C4-2B (cell line): ENCODE measurements around the gene PACRG.

ENCODE experiments used
- ZFX ChIP-seq: fragments of 450-650 bp; IDR thresholded peaks from 2 replicates; pipeline ENCODE4 v1.6.1; 2017
- TF ChIP-seq, protein P1 (sequence below): fragments of 450-650 bp; conservative IDR thresholded peaks from 2 replicates; pipeline ENCODE4 v1.5.1; 2017; ENCODE audit warnings: mild to moderate bottlenecking

GRCh38 chr6:163218361-163218894 is 490.7 kb downstream of the PACRG start:
- TF ChIP-seq, protein P1, sequence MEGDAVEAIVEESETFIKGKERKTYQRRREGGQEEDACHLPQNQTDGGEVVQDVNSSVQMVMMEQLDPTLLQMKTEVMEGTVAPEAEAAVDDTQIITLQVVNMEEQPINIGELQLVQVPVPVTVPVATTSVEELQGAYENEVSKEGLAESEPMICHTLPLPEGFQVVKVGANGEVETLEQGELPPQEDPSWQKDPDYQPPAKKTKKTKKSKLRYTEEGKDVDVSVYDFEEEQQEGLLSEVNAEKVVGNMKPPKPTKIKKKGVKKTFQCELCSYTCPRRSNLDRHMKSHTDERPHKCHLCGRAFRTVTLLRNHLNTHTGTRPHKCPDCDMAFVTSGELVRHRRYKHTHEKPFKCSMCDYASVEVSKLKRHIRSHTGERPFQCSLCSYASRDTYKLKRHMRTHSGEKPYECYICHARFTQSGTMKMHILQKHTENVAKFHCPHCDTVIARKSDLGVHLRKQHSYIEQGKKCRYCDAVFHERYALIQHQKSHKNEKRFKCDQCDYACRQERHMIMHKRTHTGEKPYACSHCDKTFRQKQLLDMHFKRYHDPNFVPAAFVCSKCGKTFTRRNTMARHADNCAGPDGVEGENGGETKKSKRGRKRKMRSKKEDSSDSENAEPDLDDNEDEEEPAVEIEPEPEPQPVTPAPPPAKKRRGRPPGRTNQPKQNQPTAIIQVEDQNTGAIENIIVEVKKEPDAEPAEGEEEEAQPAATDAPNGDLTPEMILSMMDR = no peak
- no peak for TF ChIP-seq ZFX
